H1 (cell line): ENCODE measurements around the gene BRD2. TPM values are rescaled to one million over a fixed set of nuclear protein-coding genes. Genes with fewer than 3 reads are reported as not detected.

Source experiments
- CTCF ChIA-PET: fragments of 300-600 bp; sonication (Branson Sonifier 250); formaldehyde crosslinking; loops from one replicate; lab custom pipeline; 2021; ENCODE audit not compliant: partially characterized antibody; lab: Charles Lee
- POLR2A ChIA-PET: fragments of 300-600 bp; sonication (Branson Sonifier 250); formaldehyde crosslinking; loops from one replicate; lab custom pipeline; 2021; ENCODE audit warnings: inconsistent platforms; ENCODE audit not compliant: partially characterized antibody; lab: Charles Lee
- DNase-seq, 2 experiments: peaks; one replicate each; pipeline versions ENCODE4 v3.0.0 to v3.0.0-alpha.2; 2010 to 2022; ENCODE audit warnings: low spot score in 2 of 2, low read depth in 1 of 2, mixed read lengths in 1 of 2
- FAIRE-seq: peaks from 2 replicates; lab custom pipeline; 2011; peaks lifted over from hg19 to GRCh38; lab: Jason Lieb, UNC
- H2AFZ ChIP-seq: 2 replicates; pipeline ENCODE4 v1.8.1; 2012; ENCODE audit warnings: low read length, inconsistent platforms
- H2AK5ac ChIP-seq: 2 replicates; pipeline ENCODE4 v1.6.1; 2013; ENCODE audit warnings: low read depth, low read length
- H2BK120ac ChIP-seq: replicated peaks from 2 replicates; pipeline ENCODE3; 2013; ENCODE audit warnings: low read depth, low read length, inconsistent platforms
- H2BK12ac ChIP-seq: 2 replicates; pipeline ENCODE4 v1.6.1; 2013; ENCODE audit warnings: low read depth, low read length
- H2BK15ac ChIP-seq: 2 replicates; pipeline ENCODE4 v1.6.1; 2013; ENCODE audit warnings: low read length
- H2BK20ac ChIP-seq: 2 replicates; pipeline ENCODE4 v1.6.1; 2013; ENCODE audit warnings: low read length
- H2BK5ac ChIP-seq: 2 replicates; pipeline ENCODE4 v1.6.1; 2013; ENCODE audit warnings: low read depth, low read length
- H3K14ac ChIP-seq: 2 replicates; pipeline ENCODE4 v1.6.1; 2013; ENCODE audit warnings: inconsistent platforms; ENCODE audit not compliant: insufficient read length
- H3K18ac ChIP-seq: 2 replicates; pipeline ENCODE4 v1.6.1; 2013; ENCODE audit warnings: low read length; ENCODE audit errors: extremely low read depth
- H3K23ac ChIP-seq: 2 replicates; pipeline ENCODE4 v1.6.1; 2013; ENCODE audit warnings: inconsistent platforms; ENCODE audit not compliant: insufficient read length
- H3K23me2 ChIP-seq: 2 replicates; pipeline ENCODE4 v1.6.1; 2013; ENCODE audit warnings: low read depth, low read length
- H3K27ac ChIP-seq: 2 replicates; pipeline ENCODE4 v1.6.1; 2011; ENCODE audit warnings: low read depth, low read length, inconsistent platforms
- H3K27me3 ChIP-seq, 4 experiments: replicated peaks in 1 of 4; 1 replicate in 1 of 4; 2 replicates in 3 of 4; pipeline versions ENCODE4 v1.6.1 to v1.8.1; 2011 to 2013; ENCODE audit warnings: low read length in 3 of 4, mild to moderate bottlenecking in 3 of 4, inconsistent platforms in 2 of 4, mixed read lengths in 2 of 4, moderate library complexity in 1 of 4; ENCODE audit not compliant: control insufficient read depth in 3 of 4, insufficient read depth in 3 of 4; ENCODE audit errors: extremely low read depth in 1 of 4
- H3K36me3 ChIP-seq, 4 experiments: 2 replicates each; pipeline versions ENCODE4 v1.6.1 to v1.8.1; 2011 to 2013; ENCODE audit warnings: mild to moderate bottlenecking in 4 of 4, low read length in 3 of 4, moderate library complexity in 2 of 4, control low read depth in 1 of 4, inconsistent platforms in 1 of 4; ENCODE audit not compliant: insufficient read depth in 4 of 4, control insufficient read depth in 2 of 4
- H3K4ac ChIP-seq: replicated peaks from 2 replicates; pipeline ENCODE3; 2013; ENCODE audit warnings: low read length, low read depth, mixed read lengths, inconsistent platforms; ENCODE audit not compliant: insufficient read length
- H3K4me1 ChIP-seq, 4 experiments: replicated peaks in 1 of 4; 1 replicate in 1 of 4; 2 replicates in 3 of 4; pipeline versions ENCODE4 v1.6.1 to v1.8.1; 2011 to 2013; ENCODE audit warnings: low read length in 3 of 4, inconsistent platforms in 2 of 4, mixed read lengths in 1 of 4; ENCODE audit not compliant: insufficient read depth in 4 of 4, control insufficient read depth in 3 of 4
- H3K4me2 ChIP-seq, 2 experiments: 2 replicates each; pipeline versions ENCODE4 v1.6.1 to v1.8.1; 2011 to 2013; ENCODE audit warnings: low read depth in 2 of 2, low read length in 2 of 2, control low read depth in 1 of 2, inconsistent platforms in 1 of 2, mild to moderate bottlenecking in 1 of 2; ENCODE audit not compliant: insufficient read depth in 1 of 2
- H3K4me3 ChIP-seq, 4 experiments: fragments of 200-600, 300-600 bp in 1 of 4; sonication (generic), shearing (Covaris generic), sonication (Bioruptor Twin) in 1 of 4; 2 replicates each; pipeline versions ENCODE4 v1.5.1 to v1.8.1; 2011 to 2016; ENCODE audit warnings: low read length in 4 of 4, low read depth in 3 of 4, control low read depth in 2 of 4, inconsistent platforms in 2 of 4, mild to moderate bottlenecking in 2 of 4, mixed read lengths in 1 of 4, moderate library complexity in 1 of 4; ENCODE audit not compliant: insufficient read depth in 2 of 4; ENCODE audit errors: extremely low read depth in 1 of 4
- H3K56ac ChIP-seq: replicated peaks from 2 replicates; pipeline ENCODE3; 2013; ENCODE audit warnings: low read depth, mild to moderate bottlenecking, mixed read lengths, low read length, inconsistent platforms; ENCODE audit not compliant: insufficient read length
- H3K79me1 ChIP-seq: 2 replicates; pipeline ENCODE4 v1.6.1; 2013; ENCODE audit warnings: low read depth, low read length, control low read depth
- H3K79me2 ChIP-seq, 2 experiments: 2 replicates each; pipeline versions ENCODE4 v1.6.1 to v1.8.1; 2012 to 2013; ENCODE audit warnings: low read length in 2 of 2, mild to moderate bottlenecking in 2 of 2, inconsistent platforms in 1 of 2; ENCODE audit not compliant: insufficient read depth in 2 of 2, control insufficient read depth in 1 of 2
- H3K9ac ChIP-seq, 4 experiments: replicated peaks in 1 of 4; 1 replicate in 1 of 4; 2 replicates in 3 of 4; pipeline versions ENCODE4 v1.6.1 to v1.8.1; 2011 to 2013; ENCODE audit warnings: low read depth in 3 of 4, low read length in 3 of 4, control low read depth in 2 of 4, mild to moderate bottlenecking in 2 of 4, moderate library complexity in 2 of 4, inconsistent platforms in 1 of 4; ENCODE audit errors: extremely low read depth in 1 of 4
- H3K9me3 ChIP-seq, 2 experiments: 2 replicates each; pipeline versions ENCODE4 v1.6.1 to v1.8.1; 2012 to 2013; ENCODE audit warnings: mild to moderate bottlenecking in 2 of 2, moderate library complexity in 2 of 2, control low read depth in 1 of 2, inconsistent platforms in 1 of 2, low read depth in 1 of 2, low read length in 1 of 2, mixed read lengths in 1 of 2; ENCODE audit not compliant: insufficient read depth in 2 of 2
- H4K20me1 ChIP-seq, 2 experiments: replicated peaks in 1 of 2; 2 replicates each; pipeline versions ENCODE3 to v1.8.1; 2011 to 2013; ENCODE audit warnings: inconsistent platforms in 2 of 2, low read length in 2 of 2, mild to moderate bottlenecking in 1 of 2; ENCODE audit not compliant: insufficient read depth in 2 of 2, control insufficient read depth in 1 of 2
- H4K5ac ChIP-seq: 2 replicates; pipeline ENCODE4 v1.6.1; 2013; ENCODE audit warnings: low read length, low read depth, mixed read lengths, inconsistent platforms; ENCODE audit not compliant: insufficient read length
- H4K8ac ChIP-seq: 2 replicates; pipeline ENCODE4 v1.8.0; 2013; ENCODE audit warnings: mild to moderate bottlenecking, moderate library complexity, low read length, inconsistent platforms; ENCODE audit not compliant: insufficient read depth; ENCODE audit errors: extremely low read depth
- H4K91ac ChIP-seq: replicated peaks from 2 replicates; pipeline ENCODE3; 2013; ENCODE audit warnings: low read length, mixed read lengths, inconsistent platforms; ENCODE audit not compliant: insufficient read length
- HDAC6 ChIP-seq: IDR thresholded peaks from one replicate; pipeline ENCODE4 v1.7.1; 2012; ENCODE audit warnings: low read depth, mild to moderate bottlenecking, inconsistent platforms, low read length, moderate library complexity
- KDM5A ChIP-seq: fragments of 200-600 bp; IDR thresholded peaks from 2 replicates; pipeline ENCODE4 v1.7.1; 2012; ENCODE audit warnings: mild to moderate bottlenecking, low read length, inconsistent platforms, mixed read lengths
- POLR2A ChIP-seq, 2 experiments: IDR thresholded peaks; 1 replicate in 1 of 2; 2 replicates in 1 of 2; pipeline ENCODE4 v1.6.1; 2011; ENCODE audit warnings: low read depth in 2 of 2, low read length in 2 of 2, mild to moderate bottlenecking in 2 of 2; ENCODE audit errors: control extremely low read depth in 1 of 2
- POLR2AphosphoS5 ChIP-seq: IDR thresholded peaks from 2 replicates; pipeline ENCODE4 v1.6.1; 2011; ENCODE audit warnings: low read depth, low read length
- RAD21 ChIP-seq, 2 experiments: IDR thresholded peaks in 1 of 2; conservative IDR thresholded peaks in 1 of 2; 2 replicates each; pipeline ENCODE4 v1.6.1; 2011; ENCODE audit warnings: low read depth in 2 of 2, low read length in 2 of 2, improper control_type of control experiment in 1 of 2, inconsistent platforms in 1 of 2, mild to moderate bottlenecking in 1 of 2, moderate library complexity in 1 of 2
- WGBS, 2 experiments: shearing (Covaris generic) in 1 of 2; methylation state at CpG; one replicate each; pipeline versions ENCODE4 v1.1.6 to v1.1.7; 2013 to 2015; ENCODE audit warnings: low lambda C conversion rate in 2 of 2, mixed read lengths in 2 of 2, inconsistent platforms in 1 of 2, low coverage in 1 of 2, missing lambda C conversion rate in 1 of 2; ENCODE audit not compliant: insufficient replicate concordance in 2 of 2, insufficient coverage in 1 of 2, insufficient read length in 1 of 2; ENCODE audit errors: extremely low coverage in 1 of 2, missing lambda C conversion rate in 1 of 2; 5-methylcytosine and 5-hydroxymethylcytosine counted together
- polyA plus RNA-seq, 7 experiments: library from polyadenylated mRNA; depleted of rRNA in 3 of 7; stranded (reverse) in 5 of 7; unstranded in 2 of 7; fragments of >200 nt in 5 of 7; fragments of 200-250 nt in 2 of 7; gene quantifications; 1 replicate in 5 of 7; 2 replicates in 1 of 7; 4 replicates in 1 of 7; pipeline versions ENCODE4 v1.2.1 to v1.2.3, GENCODE V29; 2011 to 2013; ENCODE audit warnings: missing spikeins in 2 of 7, mixed read lengths in 2 of 7
- total RNA-seq: library from RNA; stranded (reverse); fragmentation: NEBNext Ultra II Directional; extraction: Animal tissue kit (Norgen Biotek cat#: 25700); gene quantifications from 2 replicates; pipeline ENCODE4 v1.2.1, GENCODE V29; 2021

BRD2 gene
- total and polyA plus RNA-seq, 2 of the 8 experiments (the other 6 are each of a cell fraction or from before 2014, with no cell fraction given), result 132 to 185 TPM

DNA sequence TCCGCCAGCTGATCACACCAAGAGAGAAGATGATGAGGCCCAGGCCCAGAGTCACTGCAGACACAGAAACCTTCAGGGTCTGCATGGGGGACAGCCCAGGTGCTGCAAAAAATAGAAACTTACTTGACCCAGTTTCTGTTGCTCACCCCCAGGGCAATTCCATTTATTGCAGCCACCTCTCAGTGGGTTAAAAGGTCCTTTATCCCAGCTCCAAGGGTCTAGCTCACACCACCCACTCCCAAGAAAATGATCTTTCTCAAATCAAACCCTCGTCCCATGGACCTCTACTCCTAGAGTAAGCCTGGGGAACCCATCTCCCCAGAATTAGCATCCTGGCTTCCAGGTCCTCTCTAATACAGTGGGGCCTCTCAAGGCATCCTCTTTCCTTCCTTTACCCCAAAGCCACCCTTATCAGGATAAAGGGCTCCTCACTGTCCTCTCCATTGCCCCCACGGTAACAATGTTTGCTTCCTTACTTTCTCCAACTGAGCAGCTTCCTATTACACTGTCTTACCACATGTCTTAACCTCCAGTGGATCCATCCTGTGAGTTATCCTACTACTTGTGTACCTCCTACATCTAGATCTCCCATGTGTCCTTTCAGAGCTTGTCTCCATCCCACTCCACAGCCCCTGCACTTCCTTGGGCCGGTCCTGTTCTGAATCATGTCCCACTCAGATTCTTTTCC is 32.7 kb upstream of the BRD2 start:
- no peak overlapping the region for H2BK120ac ChIP-seq
- H3K27me3 ChIP-seq, result no peaks in the 10 kb centered on the region
- no peak overlapping the region for H3K4me3 ChIP-seq
- H4K8ac ChIP-seq, result no peak overlapping the region
- no peaks in the 10 kb centered on the region for H3K9me3 ChIP-seq
- H3K56ac ChIP-seq, result no peak overlapping the region
- 91% methylated on average over 4 of the region's 4 CpGs; no CpG with 5 or more reads in 1 of the 2 experiments for WGBS, 2 experiments
- H3K79me2 ChIP-seq, result no peaks in the 10 kb centered on the region
- H4K91ac ChIP-seq, result no peak overlapping the region
- FAIRE-seq (no peak), DNase-seq (no peak)
- H2AFZ ChIP-seq, result no peak overlapping the region
- H3K4me2 ChIP-seq, result no peak overlapping the region
- no peak overlapping the region for H3K27ac ChIP-seq
- no peaks in the 10 kb centered on the region; a peak in 1 of 7 replicates for H3K4me1 ChIP-seq
- H2BK15ac ChIP-seq, result no peak overlapping the region
- no peak overlapping the region for H4K5ac ChIP-seq
- no peak overlapping the region for H3K14ac ChIP-seq
- H3K9ac ChIP-seq, result no peak overlapping the region
- no peak overlapping the region for H2BK12ac ChIP-seq
- TF ChIP-seq KDM5A, result no peak
- no peak for TF ChIP-seq POLR2A (IDR thresholded peaks at IDR 0.05; ENCODE audit: control extremely low read depth in 1 of 2, low read depth in 2 of 2, low read length in 2 of 2)
- no peak for TF ChIP-seq HDAC6
- TF ChIP-seq RAD21 (IDR thresholded peaks at IDR 0.05 in 1 of 2, conservative IDR thresholded peaks at IDR 0.05 in 1 of 2; ENCODE audit: low read depth in 2 of 2, low read length in 2 of 2), result no peak
- TF ChIP-seq POLR2AphosphoS5, result no peak
- no peaks in the 10 kb centered on the region for H3K23me2 ChIP-seq
- H2AK5ac ChIP-seq, result no peak overlapping the region
- no peaks in the 10 kb centered on the region for H3K36me3 ChIP-seq
- no peak overlapping the region for H3K23ac ChIP-seq
- CTCF ChIA-PET, result interaction anchor here (0.7 to 9.7 kb wide), 10 partner anchors 7 to 97 kb away, joined by 3 to 160 read pairs (median 10); partner anchors contain the start of genes HLA-DMA, HLA-DMB and TAP2
- POLR2A ChIA-PET, result interaction anchor here (1.0 to 1.8 kb wide), 4 partner anchors 31 to 47 kb away, joined by 3 to 4 read pairs (median 3); no protein-coding TSS in a partner anchor
- H3K79me1 ChIP-seq, result no peaks in the 10 kb centered on the region
- H3K4ac ChIP-seq, result no peak overlapping the region
- no peak overlapping the region for H2BK20ac ChIP-seq
- no peak overlapping the region for H3K18ac ChIP-seq
- no peak overlapping the region for H2BK5ac ChIP-seq
- H4K20me1 ChIP-seq, result no peaks in the 10 kb centered on the region
